ENCODE measurements around the gene FOXO6. TPM values are rescaled to one million over a fixed set of nuclear protein-coding genes. Genes with fewer than 3 reads are reported as not detected.

FOXO6 gene
- 0.14 TPM in 1 of 2 replicates, not detected in the other for total RNA-seq

GRCh38 chr1:41360786-41361494 is at the start of gene FOXO6:
TSS of gene FOXO6 (plus strand) at chr1:41361434.

Other genes starting within 250 kb of the FOXO6 start
- 4.4 and 10.7 TPM in 2 replicates for gene SCMH1, start 119.1 kb upstream of the FOXO6 start, total RNA-seq
- gene EDN2, start 123.2 kb downstream of the FOXO6 start, total RNA-seq = 2.1 and 4.4 TPM in 2 replicates

Measured in nasal cavity respiratory epithelium epithelial cell of viscerocranial mucosa (primary cell).